BJ (cell line): ENCODE measurements around the gene SPTLC2. TPM values are rescaled to one million over a fixed set of nuclear protein-coding genes. Genes with fewer than 3 reads are reported as not detected.
"Not testable (repeated sequence)": the region's sequence is repeated elsewhere in the genome, so short reads cannot be mapped to it uniquely, and the experiment has no call there.

Experiments
- CTCF ChIA-PET: fragments of 350-600 bp; formaldehyde crosslinking; extraction: SDS; loops from one replicate; lab custom pipeline; 2021; ENCODE audit warnings: antibody characterized with exemption, inconsistent platforms; lab: Yijun Ruan, JAX
- POLR2A ChIA-PET: fragments of 300-600 bp; sonication (Branson Sonifier 250); formaldehyde crosslinking; extraction: SDS; loops from one replicate; lab custom pipeline; 2021; ENCODE audit warnings: antibody characterized with exemption; lab: Charles Lee
- DNase-seq: peaks from one replicate; pipeline ENCODE4 v3.0.0-alpha.2; 2011; ENCODE audit warnings: low read depth
- H3K27me3 ChIP-seq: 2 replicates; pipeline ENCODE4 v1.6.0; 2011; ENCODE audit warnings: low read length; ENCODE audit not compliant: control insufficient read depth, insufficient read depth
- H3K36me3 ChIP-seq: 2 replicates; pipeline ENCODE4 v1.5.1; 2011; ENCODE audit warnings: low read length; ENCODE audit not compliant: control insufficient read depth, insufficient read depth
- H3K4me3 ChIP-seq: 2 replicates; pipeline ENCODE4 v1.5.1; 2011; ENCODE audit warnings: low read depth, mild to moderate bottlenecking, control low read depth, low read length
- polyA plus RNA-seq: library from polyadenylated mRNA; depleted of rRNA; stranded (reverse); fragments of >200 nt; gene quantifications from 2 replicates; pipeline ENCODE4 v1.2.3, GENCODE V29; 2011
- TF ChIP-seq, protein P1 (sequence below): IDR thresholded peaks from 2 replicates; pipeline ENCODE4 v1.5.1; 2011; ENCODE audit warnings: low read depth, mild to moderate bottlenecking, control low read depth, inconsistent platforms, low read length, moderate library complexity; ENCODE audit not compliant: insufficient read depth

The SPTLC2 gene
- polyA plus RNA-seq, 1 experiment, result 38.3 TPM

DNA sequence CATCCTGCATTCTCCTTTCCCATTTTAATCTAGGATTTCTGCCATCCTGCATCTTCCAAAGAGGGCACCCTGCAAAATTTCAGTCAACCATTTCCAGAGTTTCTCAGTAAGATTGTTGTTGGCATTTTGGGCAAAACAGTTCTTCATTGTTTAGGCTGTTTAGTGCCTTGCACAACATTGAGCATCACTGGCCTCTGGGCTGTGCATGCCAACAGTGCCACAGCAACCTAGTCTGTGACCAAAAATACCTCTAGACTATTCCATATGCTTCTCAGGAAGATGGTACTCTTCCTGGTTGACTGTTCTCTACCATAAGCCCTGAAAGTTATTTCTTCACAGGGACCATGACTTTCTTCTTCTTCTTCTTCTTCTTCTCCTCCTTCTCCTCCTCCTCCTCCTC lies 85.4 kb downstream of the SPTLC2 start:
- Histone ChIP-seq H3K36me3 (no peaks in the 10 kb centered on the region), H3K27me3 (no peaks in the 10 kb centered on the region), H3K4me3 (no peak overlapping the region)
- ChIA-PET POLR2A (no interaction called here), CTCF (no interaction called here)
- no peak for DNase-seq
- TF ChIP-seq, protein P1, sequence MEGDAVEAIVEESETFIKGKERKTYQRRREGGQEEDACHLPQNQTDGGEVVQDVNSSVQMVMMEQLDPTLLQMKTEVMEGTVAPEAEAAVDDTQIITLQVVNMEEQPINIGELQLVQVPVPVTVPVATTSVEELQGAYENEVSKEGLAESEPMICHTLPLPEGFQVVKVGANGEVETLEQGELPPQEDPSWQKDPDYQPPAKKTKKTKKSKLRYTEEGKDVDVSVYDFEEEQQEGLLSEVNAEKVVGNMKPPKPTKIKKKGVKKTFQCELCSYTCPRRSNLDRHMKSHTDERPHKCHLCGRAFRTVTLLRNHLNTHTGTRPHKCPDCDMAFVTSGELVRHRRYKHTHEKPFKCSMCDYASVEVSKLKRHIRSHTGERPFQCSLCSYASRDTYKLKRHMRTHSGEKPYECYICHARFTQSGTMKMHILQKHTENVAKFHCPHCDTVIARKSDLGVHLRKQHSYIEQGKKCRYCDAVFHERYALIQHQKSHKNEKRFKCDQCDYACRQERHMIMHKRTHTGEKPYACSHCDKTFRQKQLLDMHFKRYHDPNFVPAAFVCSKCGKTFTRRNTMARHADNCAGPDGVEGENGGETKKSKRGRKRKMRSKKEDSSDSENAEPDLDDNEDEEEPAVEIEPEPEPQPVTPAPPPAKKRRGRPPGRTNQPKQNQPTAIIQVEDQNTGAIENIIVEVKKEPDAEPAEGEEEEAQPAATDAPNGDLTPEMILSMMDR, result no peak

- TF ChIP-seq, protein P1, result no peak
- Histone ChIP-seq H3K36me3 (no peaks in the 10 kb centered on the region), H3K27me3 (no peaks in the 10 kb centered on the region), H3K4me3 (no peak overlapping the region)
- ChIA-PET POLR2A (no interaction called here), CTCF (no interaction called here)
- DNase-seq, result no peak
Measured at GRCh38 chr14:77529963-77530362, 86.5 kb downstream of the SPTLC2 start.

DNA sequence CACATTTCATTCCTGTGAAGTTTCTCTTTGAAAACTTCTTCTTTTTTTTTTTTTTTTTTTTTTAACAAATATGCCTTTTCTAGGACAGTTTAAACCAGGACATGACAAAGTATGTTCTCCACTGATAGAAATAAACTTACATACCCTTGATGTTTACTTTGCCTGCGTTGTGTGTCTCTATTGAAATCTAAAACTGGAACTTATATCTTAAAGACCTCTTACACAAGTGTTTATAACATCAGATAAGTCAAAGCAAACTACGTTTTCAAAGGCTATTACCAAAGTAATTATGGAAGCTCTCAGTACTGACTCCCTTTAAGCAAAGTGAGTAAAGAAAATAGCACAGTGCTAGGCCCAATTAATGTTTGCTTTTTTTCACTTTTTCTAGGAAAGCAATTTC lies 87.2 kb downstream of the SPTLC2 start:
- DNase-seq, result no peak
- Histone ChIP-seq H3K36me3 (no peaks in the 10 kb centered on the region; the same call in 1 of the 2 replicates), H3K4me3 (no peak overlapping the region), H3K27me3 (no peaks in the 10 kb centered on the region)
- ChIA-PET POLR2A (no interaction called here), CTCF (no interaction called here)
- TF ChIP-seq, protein P1, result no peak

GRCh38 chr14:77528701-77529100 lies 87.7 kb downstream of the SPTLC2 start:
- CTCF ChIA-PET, result interaction anchor here (1.5 kb wide), 1 partner anchor 15 kb away, joined by 5 read pairs; no protein-coding TSS in a partner anchor
- POLR2A ChIA-PET, H3K36me3 ChIP-seq, DNase-seq, H3K4me3 ChIP-seq, H3K27me3 ChIP-seq: not testable (repeated sequence)

DNA sequence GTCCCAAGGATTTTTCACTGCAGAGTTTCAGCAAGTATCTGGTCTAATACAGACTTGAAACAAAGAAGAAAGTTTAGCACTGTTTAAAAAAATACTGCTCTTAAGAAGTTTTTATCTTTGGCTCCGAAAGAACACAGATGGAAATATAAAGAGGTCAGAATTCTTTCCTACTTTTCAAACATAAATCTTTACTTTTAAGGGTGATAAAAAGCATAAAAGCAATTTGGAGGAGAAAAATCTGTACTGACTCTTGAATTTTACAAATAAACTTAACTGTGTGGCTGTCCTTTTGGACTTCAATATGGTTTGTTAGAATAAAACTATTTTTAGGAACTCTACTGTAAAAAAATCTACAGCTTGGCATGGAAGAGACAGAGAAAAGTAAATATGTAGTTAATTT lies 90.2 kb downstream of the SPTLC2 start:
- Histone ChIP-seq H3K4me3 (no peak overlapping the region), H3K27me3 (no peaks in the 10 kb centered on the region), H3K36me3 (no peaks in the 10 kb centered on the region; the same call in 1 of the 2 replicates)
- ChIA-PET CTCF (no interaction called here), POLR2A (no interaction called here)
- TF ChIP-seq, protein P1, result no peak
- no peak for DNase-seq

DNA sequence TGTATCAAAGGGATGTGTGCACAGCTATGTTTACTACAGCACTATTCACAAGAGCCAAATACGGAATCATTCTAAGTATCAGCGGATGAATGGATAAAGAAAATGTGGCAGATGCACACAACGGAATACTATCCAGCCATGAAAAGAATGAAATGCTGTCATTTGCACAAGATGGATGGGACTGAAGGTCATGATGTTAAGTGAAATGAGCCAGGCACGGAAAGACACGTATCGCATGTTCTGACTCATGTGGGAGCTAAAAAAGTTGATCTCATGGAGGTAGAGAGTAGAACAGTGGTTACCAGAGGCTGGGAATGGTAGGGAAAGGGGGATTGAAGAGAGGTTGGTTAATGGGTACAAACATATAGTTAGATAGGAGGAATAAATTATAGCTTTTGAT lies 91.9 kb downstream of the SPTLC2 start:
- TF ChIP-seq, protein P1, result no peak
- Histone ChIP-seq H3K27me3 (no peaks in the 10 kb centered on the region), H3K4me3 (no peak overlapping the region), H3K36me3 (peaks cover 3% of the 10 kb centered on the region)
- CTCF ChIA-PET, result no interaction called here
- no peak for DNase-seq
- POLR2A ChIA-PET, result no interaction called here
